ENCODE results near the gene MSH5.
"Not testable (repeated sequence)": the region's sequence is repeated elsewhere in the genome, so short reads cannot be mapped to it uniquely, and the experiment has no call there.

The MSH5 gene

DNA sequence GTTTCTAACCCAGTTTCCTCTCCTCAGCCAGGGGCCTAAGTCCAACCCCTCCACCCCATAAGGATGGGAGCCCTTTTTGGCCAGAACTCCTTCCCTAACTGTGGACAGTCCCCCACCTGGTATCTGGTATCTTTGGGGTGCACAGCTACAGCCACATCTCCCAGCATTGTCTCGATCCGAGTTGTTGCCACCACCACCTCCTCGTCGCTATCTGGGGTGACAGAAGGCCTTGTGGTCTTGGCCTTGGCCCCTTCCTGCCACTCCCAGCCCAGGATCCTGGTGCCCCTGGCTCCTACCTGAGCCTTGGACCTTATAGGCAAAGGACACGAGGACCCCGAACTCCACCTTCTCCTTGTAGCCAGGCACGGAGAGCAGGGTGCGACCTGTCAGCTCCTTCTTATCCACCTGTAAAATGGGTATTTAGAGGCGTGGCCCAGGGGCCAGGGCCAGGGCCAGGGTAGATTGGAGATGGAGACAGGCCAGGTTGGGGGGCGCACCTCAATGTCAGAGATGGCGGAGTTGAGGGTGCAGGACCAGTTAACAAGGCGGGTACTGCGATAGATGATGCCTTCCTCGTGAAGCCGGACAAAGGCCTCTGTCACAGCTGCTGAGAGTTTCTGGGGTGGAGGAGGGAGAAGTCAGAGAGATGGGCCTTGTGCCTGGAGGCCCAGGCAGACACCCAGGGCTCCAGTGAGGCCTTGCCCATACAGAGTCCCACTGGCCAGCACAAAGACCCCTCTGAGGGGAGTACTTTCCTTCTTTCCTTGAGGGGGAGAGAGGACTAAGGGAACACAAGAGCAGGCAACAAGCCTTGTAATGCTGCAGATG lies 44.5 kb downstream of the MSH5 start:
- DNase-seq (ENCODE audit: insufficient read length), result peak; percentile 3
- no peak for FAIRE-seq
- no peak; the same call in 1 of the 2 replicates for TF ChIP-seq POLR2A (IDR thresholded peaks at IDR 0.05; ENCODE audit: low read depth, low read length)
- no peak for TF ChIP-seq POLR2AphosphoS5 (IDR thresholded peaks at IDR 0.05; ENCODE audit: low read depth, low read length)
- no peak for TF ChIP-seq TAF1 (IDR thresholded peaks at IDR 0.05; ENCODE audit: borderline replicate concordance, low read depth, low read length)

DNA sequence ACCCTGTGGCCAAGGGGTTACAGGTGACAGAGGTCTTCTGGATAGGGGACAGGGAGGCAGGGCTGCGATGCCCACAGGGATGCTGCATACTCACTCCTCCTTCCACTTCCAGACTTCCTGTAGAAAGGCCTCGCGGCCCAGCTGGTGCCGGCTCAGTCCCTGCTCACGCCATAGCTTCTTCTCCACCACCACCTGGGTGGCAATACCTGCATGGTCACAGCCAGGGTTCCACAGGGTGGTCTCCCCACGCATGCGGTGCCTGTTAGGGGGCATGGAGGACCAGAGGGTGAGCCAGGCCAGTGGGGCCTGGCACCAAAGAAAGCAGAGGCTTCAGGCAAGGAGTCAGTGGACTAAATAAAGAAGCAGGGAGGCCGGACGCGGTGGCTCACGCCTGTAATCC lies 45.7 kb downstream of the MSH5 start:
- FAIRE-seq (no peak), DNase-seq (ENCODE audit: insufficient read length) (no peak)
- TF ChIP-seq POLR2A (IDR thresholded peaks at IDR 0.05; ENCODE audit: low read depth, low read length) (no peak), TAF1 (IDR thresholded peaks at IDR 0.05; ENCODE audit: borderline replicate concordance, low read depth, low read length) (no peak), POLR2AphosphoS5 (IDR thresholded peaks at IDR 0.05; ENCODE audit: low read depth, low read length) (no peak)

DNA sequence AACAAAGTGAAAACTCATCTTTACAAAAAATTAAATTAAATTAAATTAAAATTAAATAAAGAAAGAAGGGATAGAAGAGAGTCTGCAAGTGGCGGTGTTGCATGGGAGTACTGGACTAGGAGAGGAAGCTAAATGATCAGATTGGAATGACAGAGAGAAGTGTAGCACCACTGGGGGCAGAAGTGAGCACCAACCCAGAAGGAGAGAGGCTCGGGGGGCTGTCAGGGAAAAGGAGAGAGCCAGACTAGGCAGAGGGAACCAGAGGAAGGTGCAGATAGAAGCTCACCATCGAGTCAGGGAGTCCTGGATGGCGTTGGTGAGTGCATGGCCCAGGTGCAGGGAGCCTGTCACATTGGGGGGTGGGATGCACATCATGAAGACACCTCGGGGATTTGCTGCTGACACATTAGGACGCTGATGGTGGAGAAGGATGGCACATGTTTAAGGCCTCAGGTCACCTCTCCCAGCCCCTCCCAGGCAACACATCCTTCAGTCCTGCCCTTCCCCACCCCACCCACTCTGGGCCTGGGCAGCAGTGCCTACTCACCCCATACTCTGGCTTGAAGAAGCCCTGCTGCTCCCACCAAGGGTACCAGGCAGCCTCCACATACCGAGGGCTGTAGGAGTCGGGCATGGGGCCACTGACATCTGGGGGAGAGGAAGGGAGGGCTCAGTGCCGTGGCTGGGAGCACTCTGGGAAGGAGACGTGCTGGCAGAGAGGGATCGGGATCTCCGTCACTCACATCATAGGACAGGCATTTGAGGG lies 51.7 kb downstream of the MSH5 start:
- FAIRE-seq, result no peak
- TF ChIP-seq TAF1 (IDR thresholded peaks at IDR 0.05; ENCODE audit: borderline replicate concordance, low read depth, low read length) (no peak), POLR2A (IDR thresholded peaks at IDR 0.05; ENCODE audit: low read depth, low read length) (no peak), POLR2AphosphoS5 (IDR thresholded peaks at IDR 0.05; ENCODE audit: low read depth, low read length) (no peak)
- DNase-seq (ENCODE audit: insufficient read length), result no peak

DNA sequence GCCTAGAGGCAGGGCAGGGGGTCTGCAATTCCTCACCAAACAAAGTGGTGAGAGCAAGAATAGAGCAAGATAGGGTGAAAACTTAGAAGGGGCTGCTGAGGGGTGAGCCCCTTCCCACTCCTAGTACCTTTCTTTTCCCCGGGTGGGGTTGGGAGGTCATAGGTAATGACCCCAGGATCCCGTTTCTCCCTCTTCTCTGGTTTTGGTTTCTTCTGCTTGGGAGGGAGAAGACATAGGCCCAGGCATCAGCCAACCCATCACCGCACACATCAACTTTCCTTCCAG lies 52.2 kb downstream of the MSH5 start:
- TF ChIP-seq POLR2AphosphoS5 (IDR thresholded peaks at IDR 0.05; ENCODE audit: low read depth, low read length), result no peak
- no peak for TF ChIP-seq POLR2A (IDR thresholded peaks at IDR 0.05; ENCODE audit: low read depth, low read length)
- no peak for TF ChIP-seq TAF1 (IDR thresholded peaks at IDR 0.05; ENCODE audit: borderline replicate concordance, low read depth, low read length)
- DNase-seq (ENCODE audit: insufficient read length) (no peak), FAIRE-seq (no peak)

DNA sequence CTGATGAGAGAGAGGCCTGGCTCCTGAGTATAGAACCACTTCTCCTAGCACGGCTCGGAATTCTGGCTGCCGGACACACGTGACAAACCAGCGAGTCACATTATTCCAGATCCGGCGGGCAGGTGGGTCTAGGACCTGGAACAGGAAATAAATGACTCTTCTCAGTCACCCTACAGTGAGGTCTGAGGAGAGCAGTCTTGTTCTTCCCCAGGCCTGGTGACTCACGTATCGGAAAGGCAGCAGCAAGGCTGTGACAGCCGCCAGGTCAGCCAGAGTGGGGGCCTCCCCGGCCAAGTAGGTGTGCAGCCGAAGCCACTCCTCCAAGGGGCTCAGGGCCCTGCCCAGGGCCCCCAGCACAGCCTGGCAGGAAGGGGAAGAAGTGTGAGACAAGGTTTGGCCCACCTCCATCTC lies 53.0 kb downstream of the MSH5 start:
- no peak for TF ChIP-seq POLR2A (IDR thresholded peaks at IDR 0.05; ENCODE audit: low read depth, low read length)
- no peak for TF ChIP-seq TAF1 (IDR thresholded peaks at IDR 0.05; ENCODE audit: borderline replicate concordance, low read depth, low read length)
- TF ChIP-seq POLR2AphosphoS5 (IDR thresholded peaks at IDR 0.05; ENCODE audit: low read depth, low read length), result no peak
- no peak for FAIRE-seq

DNA sequence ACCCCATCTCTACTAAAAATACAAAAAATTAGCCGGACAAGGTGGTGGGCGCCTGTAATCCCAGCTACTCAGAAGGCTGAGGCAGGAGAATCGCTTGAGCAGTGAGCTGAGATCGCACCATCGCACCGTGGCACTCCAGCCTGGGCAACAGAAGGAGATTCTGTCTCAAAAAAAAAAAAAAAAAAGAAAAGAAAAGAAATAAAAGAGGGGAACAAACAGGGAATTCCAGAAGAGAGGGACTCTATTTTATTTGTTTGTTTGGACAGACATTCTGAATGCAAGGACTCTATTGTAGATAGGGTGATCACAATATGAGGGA lies 54.1 kb downstream of the MSH5 start:
- FAIRE-seq; DNase-seq (ENCODE audit: insufficient read length): not testable (repeated sequence)

More for the DNA sequence above, 53.0 kb downstream of the MSH5 start:
- no peak for DNase-seq (ENCODE audit: insufficient read length)

DNA sequence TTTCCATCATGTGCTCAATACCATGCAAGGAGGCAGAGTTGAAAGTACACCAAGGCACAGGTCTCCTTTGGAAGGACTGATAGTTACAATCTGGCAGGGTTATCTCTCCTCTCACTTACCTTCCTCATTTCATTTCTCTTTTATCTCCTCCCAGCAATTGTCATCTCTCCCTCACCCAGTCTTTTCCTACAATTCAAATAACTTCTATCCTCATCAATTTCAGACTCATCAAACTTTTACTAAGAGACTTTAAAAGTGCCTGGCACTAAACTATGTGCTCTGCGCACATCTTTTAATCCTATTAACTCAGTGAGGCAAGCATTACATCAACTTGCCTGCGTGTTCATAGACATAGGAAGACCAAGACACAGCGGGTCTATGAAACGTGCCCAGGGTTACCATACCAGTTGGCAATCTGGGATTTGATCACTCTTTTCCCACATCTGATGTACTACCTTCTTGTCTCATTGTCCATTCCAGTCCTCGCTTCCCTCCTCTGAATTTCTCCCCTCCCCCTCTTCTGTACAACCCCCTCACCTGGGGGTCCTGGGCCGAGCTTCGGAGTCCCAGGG lies 54.6 kb downstream of the MSH5 start:
- DNase-seq (ENCODE audit: insufficient read length), result no peak
- FAIRE-seq, result no peak
- TF ChIP-seq POLR2A (IDR thresholded peaks at IDR 0.05; ENCODE audit: low read depth, low read length), result no peak
- TF ChIP-seq POLR2AphosphoS5 (IDR thresholded peaks at IDR 0.05; ENCODE audit: low read depth, low read length), result no peak
- TF ChIP-seq TAF1 (IDR thresholded peaks at IDR 0.05; ENCODE audit: borderline replicate concordance, low read depth, low read length), result no peak

DNA sequence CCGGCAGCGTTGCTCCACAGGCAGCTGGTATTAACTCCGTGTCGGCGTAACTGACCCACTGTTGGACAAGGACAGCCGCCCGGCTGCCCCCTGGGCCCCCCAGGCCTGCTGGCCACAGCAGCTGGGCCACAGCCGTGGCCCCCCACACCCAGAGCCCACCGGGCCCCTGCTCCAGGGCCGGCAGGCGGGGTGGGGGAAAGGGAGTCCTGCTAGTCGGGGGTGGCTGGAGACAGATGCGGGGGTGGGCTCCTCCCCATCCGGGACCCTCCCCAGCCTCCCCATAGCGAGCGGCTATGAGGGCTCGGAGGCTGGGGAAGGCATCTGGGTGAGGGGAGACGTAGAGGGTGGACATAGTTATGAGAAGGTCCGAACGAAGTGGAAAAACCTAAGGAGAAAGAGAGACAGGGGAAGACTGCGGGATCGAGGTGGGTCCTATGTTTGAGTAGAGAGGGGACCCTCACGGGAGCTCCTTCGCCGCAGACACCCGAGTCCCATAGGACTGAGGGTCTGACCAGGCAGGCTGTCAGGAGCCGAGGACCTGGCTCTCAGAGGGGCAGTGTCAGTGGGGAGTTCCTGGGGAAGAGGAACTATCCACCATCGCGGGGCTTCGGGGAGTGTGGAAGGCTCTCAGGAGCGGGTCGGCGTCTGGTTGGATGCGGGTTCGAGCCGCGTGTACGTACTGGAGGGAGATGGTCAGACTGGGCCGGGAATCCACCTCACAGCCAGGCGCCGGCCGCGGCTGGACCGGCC lies 55.2 kb downstream of the MSH5 start:
- no peak for FAIRE-seq
- peak; percentile 57 for DNase-seq (ENCODE audit: insufficient read length)
- TF ChIP-seq TAF1 (IDR thresholded peaks at IDR 0.05; ENCODE audit: borderline replicate concordance, low read depth, low read length), result no peak
- no peak for TF ChIP-seq POLR2AphosphoS5 (IDR thresholded peaks at IDR 0.05; ENCODE audit: low read depth, low read length)
- 0 out of 2 replicates have a peak, but pooled peaks have one; percentile 77 for TF ChIP-seq POLR2A (IDR thresholded peaks at IDR 0.05; ENCODE audit: low read depth, low read length)

DNA sequence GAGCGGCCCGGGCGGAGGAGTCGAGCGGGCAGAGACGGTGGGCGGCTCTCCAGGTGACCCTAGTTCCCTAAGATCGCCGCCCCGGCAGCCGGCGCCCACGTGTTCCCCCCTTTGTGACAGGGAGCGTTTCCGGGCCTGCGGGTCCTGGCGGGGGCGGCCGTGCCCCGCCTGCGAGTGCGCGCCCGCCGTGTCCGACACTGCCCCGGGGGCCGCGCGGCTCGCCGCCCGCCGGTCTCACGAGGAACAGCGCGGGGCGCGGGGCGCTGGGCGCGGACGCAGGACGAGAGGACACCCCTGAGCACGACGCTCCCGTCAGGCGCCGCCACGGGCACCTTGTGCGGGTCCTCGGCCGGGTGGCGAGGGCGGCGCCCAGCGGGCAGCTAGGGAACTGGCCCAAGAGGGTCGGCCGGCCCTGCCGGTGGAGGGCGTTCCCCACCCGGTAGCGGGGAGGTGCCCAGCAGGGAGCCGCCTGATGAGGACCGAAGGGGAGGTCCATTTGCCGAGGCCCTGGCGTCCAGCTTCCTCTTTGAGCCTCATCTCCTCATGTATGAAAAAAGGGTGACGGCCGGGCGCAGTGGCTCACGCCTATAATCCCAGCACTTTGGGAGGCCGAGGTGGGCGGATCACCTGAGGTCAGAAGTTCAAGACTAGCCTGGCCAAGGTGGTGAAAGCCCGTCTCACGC lies 56.0 kb downstream of the MSH5 start, which contains the start of gene VARS1:
TSS of gene VARS1 (minus strand) at position 137 of the 683 bp plus-strand sequence. CDS start 535 bp downstream, outside the sequence.
- TF ChIP-seq TAF1 (IDR thresholded peaks at IDR 0.05; ENCODE audit: borderline replicate concordance, low read depth, low read length) (peak; percentile 49), POLR2A (IDR thresholded peaks at IDR 0.05; ENCODE audit: low read depth, low read length) (no peak; the same call in 1 of the 2 replicates), POLR2AphosphoS5 (IDR thresholded peaks at IDR 0.05; ENCODE audit: low read depth, low read length) (no peak; the same call in none of the 2 replicates)
- FAIRE-seq, result peak; percentile 84
- peak; percentile 95 for DNase-seq (ENCODE audit: insufficient read length)

DNA sequence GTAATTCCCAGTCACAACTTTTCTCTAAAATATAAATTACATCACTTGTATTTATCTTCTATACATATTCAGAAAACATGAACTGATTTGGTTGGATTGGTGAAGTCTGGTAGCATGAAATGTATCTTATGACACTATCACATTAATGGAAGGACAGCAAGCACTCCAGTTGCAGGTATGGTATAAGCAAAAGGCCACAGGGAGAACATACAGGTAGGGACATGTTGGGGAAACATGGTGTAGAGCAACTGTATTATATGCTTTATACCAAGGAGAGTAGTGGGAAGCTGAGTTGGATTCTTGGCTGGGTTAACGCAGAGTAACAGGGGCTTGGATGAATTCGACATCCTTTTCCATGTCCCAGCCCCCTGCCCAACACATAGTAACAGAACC lies 57.2 kb downstream of the MSH5 start:
- DNase-seq (ENCODE audit: insufficient read length) (no peak), FAIRE-seq (no peak)
- TF ChIP-seq POLR2A (IDR thresholded peaks at IDR 0.05; ENCODE audit: low read depth, low read length), result no peak
- no peak for TF ChIP-seq POLR2AphosphoS5 (IDR thresholded peaks at IDR 0.05; ENCODE audit: low read depth, low read length)
- no peak for TF ChIP-seq TAF1 (IDR thresholded peaks at IDR 0.05; ENCODE audit: borderline replicate concordance, low read depth, low read length)

DNA sequence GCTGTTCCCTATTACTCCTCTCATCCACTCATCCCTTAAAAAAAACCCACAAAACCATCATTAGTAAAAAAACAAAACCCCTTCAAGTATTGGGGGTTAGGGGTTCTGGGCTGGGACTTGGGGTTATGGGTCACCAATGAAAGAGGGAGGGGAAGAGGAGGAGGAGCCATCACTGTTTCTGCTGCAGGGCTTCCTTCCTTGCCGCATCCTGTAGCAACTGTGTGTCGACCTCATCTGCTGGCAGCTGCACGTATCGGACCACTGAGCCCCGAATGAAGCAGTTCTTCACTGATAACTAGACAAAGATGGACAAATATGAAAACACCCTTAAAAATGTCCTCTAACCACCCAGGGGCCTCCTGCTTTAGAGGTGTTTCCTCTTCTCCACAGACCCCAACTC lies 57.8 kb downstream of the MSH5 start:
- no peak for FAIRE-seq
- TF ChIP-seq TAF1 (IDR thresholded peaks at IDR 0.05; ENCODE audit: borderline replicate concordance, low read depth, low read length) (no peak), POLR2AphosphoS5 (IDR thresholded peaks at IDR 0.05; ENCODE audit: low read depth, low read length) (no peak), POLR2A (IDR thresholded peaks at IDR 0.05; ENCODE audit: low read depth, low read length) (no peak)
- DNase-seq (ENCODE audit: insufficient read length), result no peak
